HUES64 (cell line): ENCODE measurements around the gene DCLK1.

Experiments used
- H3K27ac ChIP-seq: 2 replicates; pipeline ENCODE4 v1.7.0; 2013; ENCODE audit warnings: low read depth, low read length, inconsistent platforms
- H3K27me3 ChIP-seq: 2 replicates; pipeline ENCODE4 v1.6.1; 2013; ENCODE audit warnings: mild to moderate bottlenecking, low read length; ENCODE audit not compliant: insufficient read depth
- H3K36me3 ChIP-seq: 2 replicates; pipeline ENCODE4 v1.6.1; 2013; ENCODE audit warnings: mild to moderate bottlenecking, low read length; ENCODE audit not compliant: insufficient read depth
- H3K4me1 ChIP-seq: 2 replicates; pipeline ENCODE4 v1.6.1; 2013; ENCODE audit warnings: mild to moderate bottlenecking, low read length, moderate library complexity; ENCODE audit not compliant: insufficient read depth
- H3K4me3 ChIP-seq: 2 replicates; pipeline ENCODE4 v1.5.1; 2013; ENCODE audit warnings: mild to moderate bottlenecking, low read length, moderate library complexity
- H3K9ac ChIP-seq: 2 replicates; pipeline ENCODE4 v1.6.1; 2013; ENCODE audit warnings: mild to moderate bottlenecking, low read depth, low read length
- H3K9me3 ChIP-seq: 2 replicates; pipeline ENCODE4 v1.6.1; 2013; ENCODE audit warnings: low read depth, low read length; ENCODE audit not compliant: insufficient read depth
- WGBS: fragments of 150-250, 120-280 bp; methylation state at CpG from one replicate; pipeline ENCODE4 v1.1.7; 2013; ENCODE audit warnings: missing lambda C conversion rate; 5-methylcytosine and 5-hydroxymethylcytosine counted together

DCLK1 gene

GRCh38 chr13:36130552-36131221, 495 bp downstream of the DCLK1 start:
- Histone ChIP-seq H3K36me3 (no peaks in the 10 kb centered on the region), H3K27ac (no peak overlapping the region), H3K4me1 (no peaks in the 10 kb centered on the region), H3K9ac (peak overlapping the region; percentile 23), H3K4me3 (peak overlapping the region; percentile 56), H3K9me3 (no peaks in the 10 kb centered on the region), H3K27me3 (peaks cover 59% of the 10 kb centered on the region)
- WGBS, result under 1% methylated on average over 61 of the region's 61 CpGs

GRCh38 chr13:36130193-36130551, 1.0 kb downstream of the DCLK1 start:
- H3K27ac ChIP-seq, result no peak overlapping the region
- H3K4me1 ChIP-seq, result no peaks in the 10 kb centered on the region
- peak overlapping the region; percentile 56 for H3K4me3 ChIP-seq
- no peaks in the 10 kb centered on the region for H3K9me3 ChIP-seq
- peak overlapping the region; percentile 23 for H3K9ac ChIP-seq
- 16% methylated on average over 13 of the region's 13 CpGs for WGBS
- no peaks in the 10 kb centered on the region for H3K36me3 ChIP-seq
- peaks cover 59% of the 10 kb centered on the region for H3K27me3 ChIP-seq

- Histone ChIP-seq H3K9ac (no peak overlapping the region), H3K27ac (no peak overlapping the region), H3K9me3 (no peaks in the 10 kb centered on the region), H3K4me1 (no peaks in the 10 kb centered on the region), H3K36me3 (no peaks in the 10 kb centered on the region), H3K27me3 (peaks cover 59% of the 10 kb centered on the region), H3K4me3 (0 out of 2 replicates have a peak overlapping the region, but pooled peaks have one; percentile 56)
- 92% methylated on average over 4 of the region's 4 CpGs for WGBS
Measured at GRCh38 chr13:36129539-36129938, 1.6 kb downstream of the DCLK1 start.

GRCh38 chr13:36126491-36126890, 4.7 kb downstream of the DCLK1 start:
- 98% methylated on average over 3 of the region's 3 CpGs for WGBS
- H3K36me3 ChIP-seq, result no peaks in the 10 kb centered on the region
- no peaks in the 10 kb centered on the region for H3K4me1 ChIP-seq
- no peak overlapping the region for H3K4me3 ChIP-seq
- peaks cover 40% of the 10 kb centered on the region for H3K27me3 ChIP-seq
- H3K27ac ChIP-seq, result no peak overlapping the region
- no peaks in the 10 kb centered on the region for H3K9me3 ChIP-seq
- no peak overlapping the region for H3K9ac ChIP-seq

GRCh38 chr13:36125841-36126240, 5.3 kb downstream of the DCLK1 start:
- H3K4me1 ChIP-seq, result no peaks in the 10 kb centered on the region
- H3K27ac ChIP-seq, result no peak overlapping the region
- H3K9ac ChIP-seq, result no peak overlapping the region
- peaks cover 36% of the 10 kb centered on the region for H3K27me3 ChIP-seq
- no peaks in the 10 kb centered on the region for H3K36me3 ChIP-seq
- H3K4me3 ChIP-seq, result no peak overlapping the region
- H3K9me3 ChIP-seq, result no peaks in the 10 kb centered on the region
- 95% methylated on average over 27 of the region's 28 CpGs for WGBS

GRCh38 chr13:36124236-36124822, 6.9 kb downstream of the DCLK1 start:
- WGBS, result 88% methylated on average over 6 of the region's 6 CpGs
- H3K9me3 ChIP-seq, result no peaks in the 10 kb centered on the region
- H3K27ac ChIP-seq, result no peak overlapping the region

GRCh38 chr13:36115306-36115705, 15.9 kb downstream of the DCLK1 start:
- Histone ChIP-seq H3K27me3 (no peaks in the 10 kb centered on the region), H3K27ac (no peak overlapping the region), H3K9me3 (no peaks in the 10 kb centered on the region), H3K4me1 (no peaks in the 10 kb centered on the region), H3K4me3 (no peak overlapping the region), H3K36me3 (no peaks in the 10 kb centered on the region), H3K9ac (no peak overlapping the region)
- whole genome bisulfite sequencing, result 96% methylated on average over 1 of the region's 1 CpG

More at GRCh38 chr13:36124236-36124822, 6.9 kb downstream of the DCLK1 start:
- H3K9ac ChIP-seq, result no peak overlapping the region
- H3K4me3 ChIP-seq, result no peak overlapping the region
- H3K4me1 ChIP-seq, result no peaks in the 10 kb centered on the region
- H3K36me3 ChIP-seq, result no peaks in the 10 kb centered on the region
- peaks cover 22% of the 10 kb centered on the region for H3K27me3 ChIP-seq

- Histone ChIP-seq H3K9me3 (no peaks in the 10 kb centered on the region), H3K27ac (no peak overlapping the region), H3K4me3 (no peak overlapping the region), H3K4me1 (no peaks in the 10 kb centered on the region), H3K9ac (no peak overlapping the region), H3K27me3 (no peaks in the 10 kb centered on the region), H3K36me3 (no peaks in the 10 kb centered on the region)
- WGBS, result 86% methylated on average over 1 of the region's 1 CpG
Measured at GRCh38 chr13:36114233-36114632, 16.9 kb downstream of the DCLK1 start.

- Histone ChIP-seq H3K27ac (no peak overlapping the region), H3K36me3 (no peaks in the 10 kb centered on the region), H3K9me3 (no peaks in the 10 kb centered on the region), H3K9ac (no peak overlapping the region), H3K4me1 (no peaks in the 10 kb centered on the region), H3K4me3 (no peak overlapping the region), H3K27me3 (no peaks in the 10 kb centered on the region)
- WGBS, result 95% methylated on average over 2 of the region's 2 CpGs
Measured at GRCh38 chr13:36108954-36109353, 22.2 kb downstream of the DCLK1 start.

- H3K9me3 ChIP-seq, result no peaks in the 10 kb centered on the region
- no peaks in the 10 kb centered on the region for H3K4me1 ChIP-seq
Measured at GRCh38 chr13:36108342-36108741, 22.8 kb downstream of the DCLK1 start.

GRCh38 chr13:36107521-36107920, 23.7 kb downstream of the DCLK1 start:
- Histone ChIP-seq H3K4me1 (no peaks in the 10 kb centered on the region), H3K27ac (no peak overlapping the region), H3K27me3 (no peaks in the 10 kb centered on the region), H3K4me3 (no peak overlapping the region), H3K36me3 (no peaks in the 10 kb centered on the region), H3K9me3 (no peaks in the 10 kb centered on the region), H3K9ac (no peak overlapping the region)
- WGBS, result 100% methylated on average over 1 of the region's 1 CpG

More at GRCh38 chr13:36108342-36108741, 22.8 kb downstream of the DCLK1 start:
- no peak overlapping the region for H3K27ac ChIP-seq
- no peaks in the 10 kb centered on the region for H3K27me3 ChIP-seq
- 88% methylated on average over 7 of the region's 7 CpGs for WGBS
- H3K4me3 ChIP-seq, result no peak overlapping the region
- H3K9ac ChIP-seq, result no peak overlapping the region
- H3K36me3 ChIP-seq, result no peaks in the 10 kb centered on the region
